HG03469 (cell line): Measurements from ENCODE around the gene GCA.

Experiments
- ATAC-seq: cut with Tn5 transposase; IDR thresholded peaks from one replicate; pipeline ENCODE4 v1.9.1; 2021; ENCODE audit warnings: mild to moderate bottlenecking, moderate library complexity, moderate number of reproducible peaks; ENCODE audit not compliant: unreplicated experiment

Gene GCA

DNA sequence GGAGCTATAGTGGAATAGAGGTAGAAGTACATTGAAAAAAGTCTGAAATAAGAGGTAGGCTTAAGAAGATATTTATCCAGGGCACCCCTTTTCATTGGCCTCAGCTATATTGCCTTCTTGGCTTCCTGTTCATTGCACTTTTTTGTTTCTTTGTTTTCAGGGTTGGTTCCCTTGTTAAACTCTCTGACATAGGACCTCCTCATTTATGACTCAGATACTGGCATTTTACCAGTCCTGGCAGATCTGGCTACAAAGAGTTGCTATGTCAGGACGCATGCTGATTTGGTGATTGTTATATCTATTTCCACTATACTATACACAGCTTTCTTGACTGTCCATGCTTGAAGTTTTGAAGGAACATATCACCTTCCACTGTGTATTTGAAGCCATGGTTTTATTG, 60.0 kb downstream of the GCA start:
- no peak for ATAC-seq
